ENCODE measurements around the gene MORC2.

The MORC2 gene

GRCh38 chr22:30894371-30894740 lies 74.2 kb downstream of the MORC2 start:
- Histone ChIP-seq H3K27me3 (ENCODE audit: insufficient read depth, low read length, poor library complexity) (peaks cover 11% of the 10 kb centered on the region), H3K9ac (ENCODE audit: low read depth, low read length) (no peak overlapping the region), H3K79me2 (ENCODE audit: insufficient read depth, low read length) (no peaks in the 10 kb centered on the region), H2AFZ (ENCODE audit: low read depth, low read length) (no peak overlapping the region), H3K36me3 (ENCODE audit: insufficient read depth, low read length) (no peaks in the 10 kb centered on the region), H4K20me1 (ENCODE audit: insufficient read depth, low read length) (peaks cover 3% of the 10 kb centered on the region; the same call in 1 of the 2 replicates), H3K9me3 (ENCODE audit: insufficient read depth, low read length, severe bottlenecking) (peaks cover 4% of the 10 kb centered on the region), H3K4me1 (ENCODE audit: insufficient read depth, low read length) (no peaks in the 10 kb centered on the region; the same call in 1 of the 2 replicates), H3K4me2 (ENCODE audit: insufficient read depth, low read length) (no peak overlapping the region), H3K27ac (ENCODE audit: low read length) (no peak overlapping the region), H3K4me3 (ENCODE audit: low read depth in 1 of 2, low read length in 2 of 2) (no peak overlapping the region)
- DNase-seq (no peak), ATAC-seq (ENCODE audit: insufficient read depth, low read depth) (no peak)
- TF ChIP-seq CTCF (IDR thresholded peaks at IDR 0.05; ENCODE audit: borderline replicate concordance, extremely low read depth, low read length, poor library complexity, severe bottlenecking) (no peak), EZH2 (IDR thresholded peaks at IDR 0.05; ENCODE audit: borderline replicate concordance, low read depth, low read length, severe bottlenecking) (no peak)

GRCh38 chr22:30893434-30894370 lies 74.9 kb downstream of the MORC2 start:
- DNase-seq (no peak), ATAC-seq (ENCODE audit: insufficient read depth, low read depth) (no peak)
- Histone ChIP-seq H3K4me3 (ENCODE audit: low read depth in 1 of 2, low read length in 2 of 2) (no peak overlapping the region), H3K36me3 (ENCODE audit: insufficient read depth, low read length) (no peaks in the 10 kb centered on the region), H3K9me3 (ENCODE audit: insufficient read depth, low read length, severe bottlenecking) (no peaks in the 10 kb centered on the region), H2AFZ (ENCODE audit: low read depth, low read length) (no peak overlapping the region), H3K4me1 (ENCODE audit: insufficient read depth, low read length) (no peaks in the 10 kb centered on the region; the same call in 1 of the 2 replicates), H3K4me2 (ENCODE audit: insufficient read depth, low read length) (no peak overlapping the region), H4K20me1 (ENCODE audit: insufficient read depth, low read length) (peaks cover 3% of the 10 kb centered on the region; the same call in 1 of the 2 replicates), H3K27ac (ENCODE audit: low read length) (no peak overlapping the region), H3K9ac (ENCODE audit: low read depth, low read length) (no peak overlapping the region), H3K79me2 (ENCODE audit: insufficient read depth, low read length) (no peaks in the 10 kb centered on the region), H3K27me3 (ENCODE audit: insufficient read depth, low read length, poor library complexity) (peaks cover 11% of the 10 kb centered on the region)
- TF ChIP-seq EZH2 (IDR thresholded peaks at IDR 0.05; ENCODE audit: borderline replicate concordance, low read depth, low read length, severe bottlenecking) (no peak), CTCF (IDR thresholded peaks at IDR 0.05; ENCODE audit: borderline replicate concordance, extremely low read depth, low read length, poor library complexity, severe bottlenecking) (no peak)

GRCh38 chr22:30892731-30893221 lies 75.8 kb downstream of the MORC2 start:
- TF ChIP-seq EZH2 (IDR thresholded peaks at IDR 0.05; ENCODE audit: borderline replicate concordance, low read depth, low read length, severe bottlenecking) = no peak
- TF ChIP-seq CTCF (IDR thresholded peaks at IDR 0.05; ENCODE audit: borderline replicate concordance, extremely low read depth, low read length, poor library complexity, severe bottlenecking) = no peak
- Histone ChIP-seq H4K20me1 (ENCODE audit: insufficient read depth, low read length) (peaks cover 3% of the 10 kb centered on the region; the same call in 1 of the 2 replicates), H3K36me3 (ENCODE audit: insufficient read depth, low read length) (no peaks in the 10 kb centered on the region), H3K9ac (ENCODE audit: low read depth, low read length) (no peak overlapping the region), H3K4me1 (ENCODE audit: insufficient read depth, low read length) (no peaks in the 10 kb centered on the region; the same call in 1 of the 2 replicates), H3K4me3 (ENCODE audit: low read depth in 1 of 2, low read length in 2 of 2) (no peak overlapping the region), H3K79me2 (ENCODE audit: insufficient read depth, low read length) (no peaks in the 10 kb centered on the region), H3K9me3 (ENCODE audit: insufficient read depth, low read length, severe bottlenecking) (no peaks in the 10 kb centered on the region), H3K27ac (ENCODE audit: low read length) (no peak overlapping the region), H3K27me3 (ENCODE audit: insufficient read depth, low read length, poor library complexity) (peaks cover 11% of the 10 kb centered on the region), H3K4me2 (ENCODE audit: insufficient read depth, low read length) (no peak overlapping the region), H2AFZ (ENCODE audit: low read depth, low read length) (no peak overlapping the region)
- DNase-seq = no peak
- no peak for ATAC-seq (ENCODE audit: insufficient read depth, low read depth)

All from DND-41 (cell line).